Vagina (tissue), 2 donors: Measurements from ENCODE around the gene PLEKHM2. TPM values are rescaled to one million over a fixed set of nuclear protein-coding genes. Genes with fewer than 3 reads are reported as not detected.
"Not testable (repeated sequence)": the region's sequence is repeated elsewhere in the genome, so short reads cannot be mapped to it uniquely, and the experiment has no call there.

Experiments
- DNase-seq, 2 donors: peaks; one replicate each; pipeline ENCODE4 v3.0.0-alpha.2; 2017; ENCODE audit errors: extremely low spot score in 2 of 2
- H3K27ac ChIP-seq: fragments of 200-600 bp; sonication (generic); one replicate; pipeline ENCODE4 v1.5.1; 2019
- H3K27me3 ChIP-seq: fragments of 200-600 bp; sonication (generic); one replicate; pipeline ENCODE4 v1.5.1; 2019
- H3K36me3 ChIP-seq, 2 donors: fragments of 200-600 bp; sonication (generic); one replicate each; pipeline ENCODE4 v1.5.1; 2017 to 2019
- H3K4me1 ChIP-seq: fragments of 200-600 bp; sonication (generic); one replicate; pipeline ENCODE4 v1.5.1; 2019
- H3K4me3 ChIP-seq, 2 donors: fragments of 200-600 bp; sonication (generic); 1 replicate in 1 of 2; 2 replicates in 1 of 2; pipeline ENCODE4 v1.5.1; 2016 to 2019
- H3K9me3 ChIP-seq: fragments of 200-600 bp; sonication (generic); one replicate; pipeline ENCODE4 v1.5.1; 2019
- POLR2A ChIP-seq, 2 donors: fragments of 450-650 bp; IDR thresholded peaks; one replicate each; pipeline ENCODE4 v1.6.1; 2017; ENCODE audit warnings: antibody characterized with exemption in 2 of 2, mild to moderate bottlenecking in 2 of 2, moderate library complexity in 2 of 2
- POLR2AphosphoS5 ChIP-seq, 2 donors: sonication (generic); formaldehyde crosslinking; IDR thresholded peaks; one replicate each; pipeline ENCODE4 v1.9.0; 2017; ENCODE audit warnings: antibody characterized with exemption in 2 of 2, mild to moderate bottlenecking in 2 of 2, low read depth in 1 of 2; ENCODE audit not compliant: insufficient read depth in 1 of 2
- intact Hi-C: fragments of 100-400 bp; cut with DNase I; formaldehyde crosslinking; loops from one replicate; pipeline ENCODE4 v1.15.1; 2023
- total RNA-seq: library from RNA; depleted of rRNA; stranded (reverse); fragments of >200 nt; gene quantifications from one replicate; pipeline ENCODE4 v1.2.3, GENCODE V29; 2016
- TF ChIP-seq, protein P1 (sequence below), 3 experiments: fragments of 450-650 bp in 2 of 3; fragments of 200-600 bp in 1 of 3; sonication (generic) in 1 of 3; IDR thresholded peaks; one replicate each; pipeline ENCODE4 v1.5.1; 2017 to 2019; ENCODE audit warnings: antibody characterized with exemption in 3 of 3, mild to moderate bottlenecking in 2 of 3, moderate library complexity in 2 of 3

Gene PLEKHM2
- total RNA-seq, 1 donor from 2014 or later: 56.2 TPM

DNA sequence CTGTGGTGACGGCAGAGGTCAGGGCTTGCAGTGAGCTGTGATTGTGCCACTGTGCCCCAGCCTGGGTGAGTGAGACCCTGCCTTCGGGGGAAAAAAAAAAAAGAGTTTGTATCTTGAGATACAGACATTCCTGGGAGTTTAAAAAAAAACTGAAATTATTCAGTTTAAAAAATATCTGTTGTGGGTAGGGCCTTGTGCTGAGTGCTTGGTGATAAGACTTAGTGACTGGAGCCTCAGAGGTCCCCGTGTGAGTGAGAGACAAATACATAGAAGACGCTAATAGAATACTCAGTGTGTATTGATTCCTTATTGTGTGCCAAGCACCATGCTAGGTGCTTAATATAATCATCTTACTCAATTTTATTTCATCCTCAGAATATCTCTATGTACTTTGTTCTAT is 44.2 kb upstream of the PLEKHM2 start:
- no peaks in the 10 kb centered on the region for H3K9me3 ChIP-seq
- H3K36me3 ChIP-seq: peaks cover 0 to 79% of the 10 kb centered on the region in 2 donors
- H3K4me3 ChIP-seq: no peak overlapping the region
- no peaks in the 10 kb centered on the region for H3K4me1 ChIP-seq
- DNase-seq: no peak
- H3K27me3 ChIP-seq: no peaks in the 10 kb centered on the region
- H3K27ac ChIP-seq: no peak overlapping the region
- no peak for TF ChIP-seq POLR2A (IDR thresholded peaks at IDR 0.05)
- TF ChIP-seq, protein P1, sequence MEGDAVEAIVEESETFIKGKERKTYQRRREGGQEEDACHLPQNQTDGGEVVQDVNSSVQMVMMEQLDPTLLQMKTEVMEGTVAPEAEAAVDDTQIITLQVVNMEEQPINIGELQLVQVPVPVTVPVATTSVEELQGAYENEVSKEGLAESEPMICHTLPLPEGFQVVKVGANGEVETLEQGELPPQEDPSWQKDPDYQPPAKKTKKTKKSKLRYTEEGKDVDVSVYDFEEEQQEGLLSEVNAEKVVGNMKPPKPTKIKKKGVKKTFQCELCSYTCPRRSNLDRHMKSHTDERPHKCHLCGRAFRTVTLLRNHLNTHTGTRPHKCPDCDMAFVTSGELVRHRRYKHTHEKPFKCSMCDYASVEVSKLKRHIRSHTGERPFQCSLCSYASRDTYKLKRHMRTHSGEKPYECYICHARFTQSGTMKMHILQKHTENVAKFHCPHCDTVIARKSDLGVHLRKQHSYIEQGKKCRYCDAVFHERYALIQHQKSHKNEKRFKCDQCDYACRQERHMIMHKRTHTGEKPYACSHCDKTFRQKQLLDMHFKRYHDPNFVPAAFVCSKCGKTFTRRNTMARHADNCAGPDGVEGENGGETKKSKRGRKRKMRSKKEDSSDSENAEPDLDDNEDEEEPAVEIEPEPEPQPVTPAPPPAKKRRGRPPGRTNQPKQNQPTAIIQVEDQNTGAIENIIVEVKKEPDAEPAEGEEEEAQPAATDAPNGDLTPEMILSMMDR (IDR thresholded peaks at IDR 0.05): no peak
- TF ChIP-seq POLR2AphosphoS5 (IDR thresholded peaks at IDR 0.05; ENCODE audit: insufficient read depth in 1 of 2, low read depth in 1 of 2): no peak
- intact Hi-C loops: no loop called here

DNA sequence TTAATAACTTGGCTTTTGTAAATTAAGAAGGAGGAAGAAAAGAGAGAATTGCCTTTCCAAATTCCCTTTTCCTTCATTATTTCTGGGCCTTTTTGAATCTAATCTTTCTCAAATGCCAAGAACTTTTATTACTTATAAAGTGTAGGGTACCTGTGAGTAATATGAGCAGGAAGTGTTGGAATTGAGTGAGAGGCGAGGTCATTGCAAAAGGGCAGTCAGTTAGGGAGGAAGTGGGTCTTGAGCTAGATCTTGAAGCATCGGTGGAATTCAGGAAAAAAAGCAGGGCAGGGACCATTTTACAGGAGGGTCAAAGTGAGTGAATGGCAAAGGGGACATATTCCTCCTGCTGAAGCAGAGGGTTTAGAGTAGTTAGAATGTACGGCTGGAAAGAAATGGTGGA is 43.5 kb upstream of the PLEKHM2 start:
- no peaks in the 10 kb centered on the region for H3K27me3 ChIP-seq
- no peak overlapping the region for H3K4me3 ChIP-seq
- peaks cover 0 to 71% of the 10 kb centered on the region in 2 donors for H3K36me3 ChIP-seq
- intact Hi-C loops: no loop called here
- no peak for DNase-seq
- TF ChIP-seq POLR2A (IDR thresholded peaks at IDR 0.05): no peak
- no peak for TF ChIP-seq POLR2AphosphoS5 (IDR thresholded peaks at IDR 0.05; ENCODE audit: insufficient read depth in 1 of 2, low read depth in 1 of 2)
- TF ChIP-seq, protein P1 (IDR thresholded peaks at IDR 0.05): no peak
- H3K9me3 ChIP-seq: no peaks in the 10 kb centered on the region
- H3K27ac ChIP-seq: no peak overlapping the region
- no peaks in the 10 kb centered on the region for H3K4me1 ChIP-seq

DNA sequence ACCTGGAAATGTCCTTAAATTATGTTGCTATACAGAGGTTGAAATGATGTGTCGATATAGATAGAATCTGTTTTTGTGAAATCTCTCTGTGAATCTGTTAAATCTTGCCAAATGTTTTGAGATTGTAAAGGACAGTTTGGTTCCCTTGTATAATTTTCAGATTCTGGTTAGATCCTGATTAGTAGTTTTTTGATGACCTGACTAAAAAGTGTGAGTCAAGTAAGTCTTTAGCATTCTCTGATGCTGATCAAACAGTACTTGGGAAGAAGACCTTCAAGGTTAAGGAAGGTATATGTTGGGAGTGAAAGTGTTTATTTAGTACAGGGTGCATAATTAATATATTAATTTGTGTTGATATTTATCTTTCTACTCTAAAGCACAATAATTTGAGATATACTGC is 34.2 kb upstream of the PLEKHM2 start:
- peaks cover 0 to 38% of the 10 kb centered on the region in 2 donors for H3K36me3 ChIP-seq
- no peaks in the 10 kb centered on the region for H3K9me3 ChIP-seq
- no peak overlapping the region for H3K27ac ChIP-seq
- DNase-seq: no peak
- intact Hi-C loops: no loop called here
- TF ChIP-seq POLR2AphosphoS5 (IDR thresholded peaks at IDR 0.05; ENCODE audit: insufficient read depth in 1 of 2, low read depth in 1 of 2) (no peak), POLR2A (IDR thresholded peaks at IDR 0.05) (no peak)
- TF ChIP-seq, protein P1 (IDR thresholded peaks at IDR 0.05): no peak
- H3K27me3 ChIP-seq: no peaks in the 10 kb centered on the region
- H3K4me1 ChIP-seq: no peaks in the 10 kb centered on the region
- no peak overlapping the region for H3K4me3 ChIP-seq

DNA sequence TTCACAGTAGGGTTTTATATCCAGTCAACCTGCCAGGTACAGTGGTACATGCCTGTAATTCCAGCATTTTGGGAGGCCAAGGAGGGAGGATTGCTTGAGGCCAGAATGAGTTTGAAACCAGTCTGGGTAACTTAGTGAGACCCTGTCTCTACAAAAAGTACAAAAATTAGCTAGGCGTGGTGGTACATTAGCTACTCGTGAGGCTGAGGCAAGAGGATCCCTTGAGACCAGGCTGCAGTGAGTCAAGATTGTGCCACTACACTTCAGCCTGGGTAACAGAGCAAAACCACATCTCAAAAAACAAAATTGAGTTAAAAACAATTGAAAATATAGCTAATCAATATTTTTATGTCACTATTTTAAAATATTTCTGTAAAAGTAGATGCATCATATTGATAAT is 33.7 kb upstream of the PLEKHM2 start:
- peaks cover 0 to 43% of the 10 kb centered on the region in 2 donors for H3K36me3 ChIP-seq
- intact Hi-C loops: no loop called here
- H3K27me3 ChIP-seq: no peaks in the 10 kb centered on the region
- TF ChIP-seq, protein P1 (IDR thresholded peaks at IDR 0.05): no peak
- TF ChIP-seq POLR2A (IDR thresholded peaks at IDR 0.05): no peak
- TF ChIP-seq POLR2AphosphoS5 (IDR thresholded peaks at IDR 0.05; ENCODE audit: insufficient read depth in 1 of 2, low read depth in 1 of 2): no peak
- no peaks in the 10 kb centered on the region for H3K4me1 ChIP-seq
- H3K9me3 ChIP-seq: no peaks in the 10 kb centered on the region
- H3K4me3 ChIP-seq: no peak overlapping the region
- no peak for DNase-seq
- H3K27ac ChIP-seq: no peak overlapping the region

DNA sequence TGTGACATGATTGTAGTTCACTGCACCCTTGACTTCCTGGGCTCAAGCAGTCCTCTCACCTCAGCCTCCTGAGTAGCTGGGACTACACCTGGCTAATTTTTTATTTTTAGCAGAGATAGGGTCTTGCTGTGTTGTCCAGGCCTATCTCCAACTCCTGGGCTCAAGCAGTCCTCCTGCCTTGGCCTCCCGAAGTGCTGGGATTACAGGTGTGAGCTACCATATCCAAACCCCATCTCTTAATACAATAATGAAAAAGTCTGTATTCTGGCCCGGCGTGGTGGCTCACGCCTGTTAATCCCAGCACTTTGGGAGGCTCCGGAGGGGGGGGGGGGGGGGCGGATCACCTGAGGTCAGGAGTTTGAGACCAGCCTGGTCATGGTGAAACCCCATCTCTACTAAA is 32.0 kb upstream of the PLEKHM2 start:
- H3K4me1 ChIP-seq, H3K9me3 ChIP-seq, DNase-seq, intact Hi-C loops, H3K27me3 ChIP-seq, H3K27ac ChIP-seq, H3K4me3 ChIP-seq: not testable (repeated sequence)
- peaks cover 0 to 58% of the 10 kb centered on the region in 2 donors for H3K36me3 ChIP-seq
